Neural cell (in vitro differentiated cells): ENCODE results near the gene ADRM1. TPM values are rescaled to one million over a fixed set of nuclear protein-coding genes. Genes with fewer than 3 reads are reported as not detected.

Source experiments
- H2AFZ ChIP-seq: fragments of 200-600, 300-800 bp; sonication (generic), shearing (Covaris generic); 2 replicates; pipeline ENCODE4 v1.6.0; 2014; ENCODE audit warnings: low read depth, mild to moderate bottlenecking, antibody characterized with exemption, low read length, moderate library complexity
- H3F3A ChIP-seq: fragments of 200-600 bp; shearing (Covaris generic); 2 replicates; pipeline ENCODE4 v1.6.1; 2016; ENCODE audit warnings: mild to moderate bottlenecking, moderate library complexity, mixed read lengths, antibody characterized with exemption, low read length; ENCODE audit not compliant: insufficient read depth, poor library complexity, severe bottlenecking
- H3K27ac ChIP-seq: fragments of 200-600, 300-800 bp; sonication (generic), shearing (Covaris generic); 2 replicates; pipeline ENCODE4 v1.5.1; 2014; ENCODE audit warnings: mild to moderate bottlenecking, low read length, moderate library complexity
- H3K27me3 ChIP-seq: fragments of 300-800, 200-600 bp; sonication (generic), shearing (Covaris generic); 2 replicates; pipeline ENCODE4 v1.6.0; 2014; ENCODE audit warnings: mild to moderate bottlenecking, low read depth, low read length, moderate library complexity; ENCODE audit not compliant: insufficient read depth
- H3K36me3 ChIP-seq: fragments of 300-800, 200-600 bp; sonication (generic), shearing (Covaris generic); 2 replicates; pipeline ENCODE4 v1.5.1; 2014; ENCODE audit warnings: mild to moderate bottlenecking, antibody characterized with exemption, low read length, moderate library complexity; ENCODE audit not compliant: insufficient read depth
- H3K4me2 ChIP-seq: fragments of 300-800, 200-600 bp; sonication (generic), shearing (Covaris generic); 2 replicates; pipeline ENCODE4 v1.6.0; 2014; ENCODE audit warnings: mild to moderate bottlenecking, low read length
- H3K4me3 ChIP-seq: fragments of 300-800, 200-600 bp; sonication (generic), shearing (Covaris generic); 2 replicates; pipeline ENCODE4 v1.5.1; 2014; ENCODE audit warnings: mild to moderate bottlenecking, low read length, moderate library complexity
- H3K79me2 ChIP-seq: fragments of 200-600 bp; shearing (Covaris generic); replicated peaks from 2 replicates; pipeline ENCODE4 v1.6.0; 2014; ENCODE audit warnings: mild to moderate bottlenecking, low read length, moderate library complexity; ENCODE audit not compliant: insufficient read depth
- H3K9ac ChIP-seq: fragments of 300-800, 200-600 bp; sonication (generic), shearing (Covaris generic); 2 replicates; pipeline ENCODE4 v1.6.1; 2016; ENCODE audit warnings: mild to moderate bottlenecking, low read length, mixed read lengths
- H3K9me2 ChIP-seq: fragments of 200-600 bp; shearing (Covaris generic); 2 replicates; pipeline ENCODE4 v1.6.1; 2016; ENCODE audit warnings: mild to moderate bottlenecking, low read length, mixed read lengths; ENCODE audit not compliant: insufficient read depth
- H3K9me3 ChIP-seq: fragments of 200-600, 300-800 bp; sonication (generic), shearing (Covaris generic); 2 replicates; pipeline ENCODE4 v1.6.1; 2016; ENCODE audit warnings: mild to moderate bottlenecking, mixed run types, low read length, moderate library complexity, mixed read lengths
- H4K20me1 ChIP-seq: fragments of 200-600 bp; shearing (Covaris generic); 2 replicates; pipeline ENCODE4 v1.6.1; 2016; ENCODE audit warnings: mild to moderate bottlenecking, mixed run types; ENCODE audit not compliant: insufficient read depth
- EP300 ChIP-seq: fragments of 450-650 bp; conservative IDR thresholded peaks from 2 replicates; pipeline ENCODE4 v1.6.1; 2014; ENCODE audit warnings: antibody characterized with exemption, mild to moderate bottlenecking, moderate library complexity; ENCODE audit not compliant: poor library complexity, severe bottlenecking
- EZH2 ChIP-seq: fragments of 200-600, 300-800 bp; shearing (Covaris generic), sonication (generic); IDR thresholded peaks from 2 replicates; pipeline ENCODE4 v1.6.1; 2014; ENCODE audit warnings: antibody characterized with exemption, low read length, borderline replicate concordance, mild to moderate bottlenecking; ENCODE audit not compliant: insufficient read depth, poor library complexity, severe bottlenecking
- MXI1 ChIP-seq: fragments of 450-650 bp; conservative IDR thresholded peaks from 2 replicates; pipeline ENCODE4 v1.6.1; 2014; ENCODE audit warnings: antibody characterized with exemption, mild to moderate bottlenecking; ENCODE audit not compliant: poor library complexity, severe bottlenecking
- POLR2AphosphoS5 ChIP-seq: IDR thresholded peaks from 2 replicates; pipeline ENCODE4 v1.6.1; 2012
- RAD21 ChIP-seq: fragments of 450-650 bp; conservative IDR thresholded peaks from 2 replicates; pipeline ENCODE4 v1.6.1; 2014; ENCODE audit warnings: antibody characterized with exemption, mild to moderate bottlenecking, moderate library complexity
- SMC3 ChIP-seq: fragments of 450-650 bp; conservative IDR thresholded peaks from 2 replicates; pipeline ENCODE4 v1.6.1; 2014; ENCODE audit warnings: antibody characterized with exemption, mild to moderate bottlenecking, moderate library complexity; ENCODE audit not compliant: poor library complexity
- TAF1 ChIP-seq: IDR thresholded peaks from 2 replicates; pipeline ENCODE4 v1.6.1; 2012; ENCODE audit warnings: low read depth
- polyA plus RNA-seq: library from polyadenylated mRNA; depleted of rRNA; stranded (reverse); fragments of >200 nt; gene quantifications from 2 replicates; pipeline ENCODE4 v1.2.3, GENCODE V29; 2014
- TF ChIP-seq, protein P1 (sequence below): IDR thresholded peaks from 2 replicates; pipeline ENCODE4 v1.6.1; 2012; ENCODE audit warnings: borderline replicate concordance
- TF ChIP-seq, protein P2 (sequence below): fragments of 450-650 bp; IDR thresholded peaks from 2 replicates; pipeline ENCODE4 v1.5.1; 2014; ENCODE audit warnings: antibody characterized with exemption, mild to moderate bottlenecking, moderate library complexity; ENCODE audit not compliant: poor library complexity, severe bottlenecking

Gene ADRM1
- polyA plus RNA-seq, 1 donor from 2014 or later = 111 TPM

DNA sequence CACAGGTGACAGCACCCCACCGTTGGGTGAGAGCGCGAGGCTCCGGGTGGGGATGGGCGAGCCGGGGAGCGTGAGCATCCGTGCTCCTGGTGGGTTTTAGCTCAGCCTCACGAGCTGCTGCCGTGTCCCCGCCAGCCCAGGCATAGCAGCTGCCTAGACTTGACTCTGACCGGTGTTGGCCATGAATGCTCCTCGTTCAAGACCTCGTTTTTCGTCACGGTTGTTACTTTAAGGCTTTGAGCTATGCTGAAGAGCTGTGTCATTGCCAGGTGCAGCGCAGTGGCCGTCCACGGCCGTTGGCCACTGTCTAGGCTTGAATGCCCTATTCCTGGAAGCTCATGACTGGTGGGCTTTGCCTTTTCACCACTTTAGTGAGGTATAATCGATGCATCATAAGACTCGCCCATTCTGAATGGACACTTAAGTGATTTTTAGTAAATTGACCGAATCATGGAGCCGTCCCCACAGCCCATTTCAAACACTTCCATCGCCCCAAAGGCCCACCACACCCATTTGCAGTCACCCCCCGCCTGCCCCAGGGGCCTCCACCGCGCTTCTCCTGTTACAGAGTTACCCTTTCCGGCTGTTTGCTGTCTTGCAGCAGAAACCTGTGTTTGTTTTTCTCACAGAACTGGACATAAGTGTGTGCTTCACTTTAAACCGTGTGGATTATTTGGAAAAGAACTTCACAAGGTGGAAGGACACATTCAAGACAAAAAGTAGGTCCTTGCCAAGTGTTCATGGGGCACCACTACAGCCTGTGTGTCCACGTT is 21.4 kb upstream of the ADRM1 start:
- no peaks in the 10 kb centered on the region for H3K27me3 ChIP-seq
- H3F3A ChIP-seq = no peaks in the 10 kb centered on the region
- no peak overlapping the region for H2AFZ ChIP-seq
- H3K9ac ChIP-seq = no peak overlapping the region
- H3K9me2 ChIP-seq = no peaks in the 10 kb centered on the region
- H3K4me2 ChIP-seq = no peak overlapping the region
- H3K9me3 ChIP-seq = no peaks in the 10 kb centered on the region
- no peaks in the 10 kb centered on the region for H4K20me1 ChIP-seq
- no peaks in the 10 kb centered on the region for H3K36me3 ChIP-seq
- H3K27ac ChIP-seq = no peak overlapping the region
- no peaks in the 10 kb centered on the region for H3K79me2 ChIP-seq
- TF ChIP-seq EP300 (no peak), RAD21 (no peak), EZH2 (no peak), TAF1 (no peak), POLR2AphosphoS5 (no peak), SMC3 (no peak), MXI1 (no peak)
- TF ChIP-seq, protein P1, sequence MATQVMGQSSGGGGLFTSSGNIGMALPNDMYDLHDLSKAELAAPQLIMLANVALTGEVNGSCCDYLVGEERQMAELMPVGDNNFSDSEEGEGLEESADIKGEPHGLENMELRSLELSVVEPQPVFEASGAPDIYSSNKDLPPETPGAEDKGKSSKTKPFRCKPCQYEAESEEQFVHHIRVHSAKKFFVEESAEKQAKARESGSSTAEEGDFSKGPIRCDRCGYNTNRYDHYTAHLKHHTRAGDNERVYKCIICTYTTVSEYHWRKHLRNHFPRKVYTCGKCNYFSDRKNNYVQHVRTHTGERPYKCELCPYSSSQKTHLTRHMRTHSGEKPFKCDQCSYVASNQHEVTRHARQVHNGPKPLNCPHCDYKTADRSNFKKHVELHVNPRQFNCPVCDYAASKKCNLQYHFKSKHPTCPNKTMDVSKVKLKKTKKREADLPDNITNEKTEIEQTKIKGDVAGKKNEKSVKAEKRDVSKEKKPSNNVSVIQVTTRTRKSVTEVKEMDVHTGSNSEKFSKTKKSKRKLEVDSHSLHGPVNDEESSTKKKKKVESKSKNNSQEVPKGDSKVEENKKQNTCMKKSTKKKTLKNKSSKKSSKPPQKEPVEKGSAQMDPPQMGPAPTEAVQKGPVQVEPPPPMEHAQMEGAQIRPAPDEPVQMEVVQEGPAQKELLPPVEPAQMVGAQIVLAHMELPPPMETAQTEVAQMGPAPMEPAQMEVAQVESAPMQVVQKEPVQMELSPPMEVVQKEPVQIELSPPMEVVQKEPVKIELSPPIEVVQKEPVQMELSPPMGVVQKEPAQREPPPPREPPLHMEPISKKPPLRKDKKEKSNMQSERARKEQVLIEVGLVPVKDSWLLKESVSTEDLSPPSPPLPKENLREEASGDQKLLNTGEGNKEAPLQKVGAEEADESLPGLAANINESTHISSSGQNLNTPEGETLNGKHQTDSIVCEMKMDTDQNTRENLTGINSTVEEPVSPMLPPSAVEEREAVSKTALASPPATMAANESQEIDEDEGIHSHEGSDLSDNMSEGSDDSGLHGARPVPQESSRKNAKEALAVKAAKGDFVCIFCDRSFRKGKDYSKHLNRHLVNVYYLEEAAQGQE = no peak
- TF ChIP-seq, protein P2, sequence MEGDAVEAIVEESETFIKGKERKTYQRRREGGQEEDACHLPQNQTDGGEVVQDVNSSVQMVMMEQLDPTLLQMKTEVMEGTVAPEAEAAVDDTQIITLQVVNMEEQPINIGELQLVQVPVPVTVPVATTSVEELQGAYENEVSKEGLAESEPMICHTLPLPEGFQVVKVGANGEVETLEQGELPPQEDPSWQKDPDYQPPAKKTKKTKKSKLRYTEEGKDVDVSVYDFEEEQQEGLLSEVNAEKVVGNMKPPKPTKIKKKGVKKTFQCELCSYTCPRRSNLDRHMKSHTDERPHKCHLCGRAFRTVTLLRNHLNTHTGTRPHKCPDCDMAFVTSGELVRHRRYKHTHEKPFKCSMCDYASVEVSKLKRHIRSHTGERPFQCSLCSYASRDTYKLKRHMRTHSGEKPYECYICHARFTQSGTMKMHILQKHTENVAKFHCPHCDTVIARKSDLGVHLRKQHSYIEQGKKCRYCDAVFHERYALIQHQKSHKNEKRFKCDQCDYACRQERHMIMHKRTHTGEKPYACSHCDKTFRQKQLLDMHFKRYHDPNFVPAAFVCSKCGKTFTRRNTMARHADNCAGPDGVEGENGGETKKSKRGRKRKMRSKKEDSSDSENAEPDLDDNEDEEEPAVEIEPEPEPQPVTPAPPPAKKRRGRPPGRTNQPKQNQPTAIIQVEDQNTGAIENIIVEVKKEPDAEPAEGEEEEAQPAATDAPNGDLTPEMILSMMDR = no peak
- H3K4me3 ChIP-seq = no peak overlapping the region

DNA sequence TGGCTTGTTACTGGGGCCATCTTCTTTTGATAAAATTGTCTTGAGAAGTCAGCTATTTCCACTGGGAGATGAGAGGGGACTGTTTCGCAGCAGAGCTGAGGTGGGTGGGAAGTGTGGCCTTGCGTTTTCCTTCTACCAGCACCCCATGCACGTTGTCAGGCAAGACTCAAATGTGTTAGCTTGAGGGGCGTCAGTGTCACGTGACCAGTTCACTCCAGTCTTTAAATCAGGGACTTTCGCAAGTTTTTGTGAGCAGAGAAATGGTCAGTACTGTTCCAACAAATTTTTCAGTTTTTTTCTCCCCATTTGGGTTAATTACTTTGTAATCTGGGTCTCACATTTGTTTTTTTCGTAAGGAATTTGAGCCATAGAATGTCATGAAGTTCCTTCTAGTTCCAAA is 20.7 kb upstream of the ADRM1 start:
- Histone ChIP-seq H3K4me2 (no peak overlapping the region), H3K9ac (no peak overlapping the region), H3F3A (no peaks in the 10 kb centered on the region), H3K79me2 (no peaks in the 10 kb centered on the region), H3K9me2 (no peaks in the 10 kb centered on the region), H3K27me3 (no peaks in the 10 kb centered on the region), H4K20me1 (no peaks in the 10 kb centered on the region), H2AFZ (no peak overlapping the region), H3K4me3 (no peak overlapping the region), H3K9me3 (no peaks in the 10 kb centered on the region), H3K27ac (no peak overlapping the region), H3K36me3 (no peaks in the 10 kb centered on the region)
- TF ChIP-seq TAF1 (no peak), SMC3 (no peak), EZH2 (no peak), MXI1 (no peak), EP300 (no peak), RAD21 (no peak)
- TF ChIP-seq, protein P1 = no peak
- TF ChIP-seq, protein P2 = no peak
